Measurements from ENCODE around the gene KCND3.

Gene KCND3

GRCh38 chr1:112006416-112007025, 17.1 kb upstream of the KCND3 start:
- H3K4me1 ChIP-seq (ENCODE audit: insufficient read depth, low read length): peaks cover 21% of the 10 kb centered on the region; the same call in 1 of the 2 replicates
- no peaks in the 10 kb centered on the region for H3K27me3 ChIP-seq (ENCODE audit: insufficient read depth, low read length)
- H3K9me3 ChIP-seq (ENCODE audit: insufficient read depth, low read depth, low read length): no peaks in the 10 kb centered on the region
- H3K4me3 ChIP-seq (ENCODE audit: low read length): no peak overlapping the region
- no peaks in the 10 kb centered on the region for H3K36me3 ChIP-seq (ENCODE audit: insufficient read depth, low read depth, low read length)
- no peak overlapping the region for H3K27ac ChIP-seq (ENCODE audit: low read length)
- no peak overlapping the region for H3K9ac ChIP-seq (ENCODE audit: low read depth, low read length)

- no peaks in the 10 kb centered on the region for H3K36me3 ChIP-seq (ENCODE audit: insufficient read depth, low read depth, low read length)
- H3K27me3 ChIP-seq (ENCODE audit: insufficient read depth, low read length): no peaks in the 10 kb centered on the region
- no peak overlapping the region for H3K4me3 ChIP-seq (ENCODE audit: low read length)
- no peak overlapping the region for H3K9ac ChIP-seq (ENCODE audit: low read depth, low read length)
- peaks cover 21% of the 10 kb centered on the region; the same call in 1 of the 2 replicates for H3K4me1 ChIP-seq (ENCODE audit: insufficient read depth, low read length)
- H3K27ac ChIP-seq (ENCODE audit: low read length): no peak overlapping the region
- no peaks in the 10 kb centered on the region for H3K9me3 ChIP-seq (ENCODE audit: insufficient read depth, low read depth, low read length)
Observed at GRCh38 chr1:112004076-112004475, 14.6 kb upstream of the KCND3 start.

GRCh38 chr1:112002514-112002913, 13.0 kb upstream of the KCND3 start:
- no peaks in the 10 kb centered on the region for H3K27me3 ChIP-seq (ENCODE audit: insufficient read depth, low read length)
- H3K36me3 ChIP-seq (ENCODE audit: insufficient read depth, low read depth, low read length): no peaks in the 10 kb centered on the region
- H3K27ac ChIP-seq (ENCODE audit: low read length): no peak overlapping the region
- no peak overlapping the region for H3K9ac ChIP-seq (ENCODE audit: low read depth, low read length)
- H3K4me3 ChIP-seq (ENCODE audit: low read length): no peak overlapping the region
- peaks cover 18% of the 10 kb centered on the region; the same call in 1 of the 2 replicates for H3K4me1 ChIP-seq (ENCODE audit: insufficient read depth, low read length)
- no peaks in the 10 kb centered on the region for H3K9me3 ChIP-seq (ENCODE audit: insufficient read depth, low read depth, low read length)

- Histone ChIP-seq H3K9me3 (ENCODE audit: insufficient read depth, low read depth, low read length) (no peaks in the 10 kb centered on the region), H3K4me1 (ENCODE audit: insufficient read depth, low read length) (peaks cover 11% of the 10 kb centered on the region; the same call in 1 of the 2 replicates), H3K4me3 (ENCODE audit: low read length) (no peak overlapping the region), H3K27ac (ENCODE audit: low read length) (no peak overlapping the region), H3K9ac (ENCODE audit: low read depth, low read length) (no peak overlapping the region), H3K27me3 (ENCODE audit: insufficient read depth, low read length) (peaks cover 2% of the 10 kb centered on the region; the same call in 1 of the 2 replicates), H3K36me3 (ENCODE audit: insufficient read depth, low read depth, low read length) (no peaks in the 10 kb centered on the region)
Observed at GRCh38 chr1:112001436-112001835, 12.0 kb upstream of the KCND3 start.

- H3K9ac ChIP-seq (ENCODE audit: low read depth, low read length): no peak overlapping the region
- H3K4me3 ChIP-seq (ENCODE audit: low read length): no peak overlapping the region
- H3K4me1 ChIP-seq (ENCODE audit: insufficient read depth, low read length): 0 out of 2 replicates have a peak, but pooled peaks cover 3% of the 10 kb centered on the region
- no peaks in the 10 kb centered on the region for H3K36me3 ChIP-seq (ENCODE audit: insufficient read depth, low read depth, low read length)
- peaks cover 7% of the 10 kb centered on the region; the same call in 1 of the 2 replicates for H3K27me3 ChIP-seq (ENCODE audit: insufficient read depth, low read length)
- no peak overlapping the region for H3K27ac ChIP-seq (ENCODE audit: low read length)
- H3K9me3 ChIP-seq (ENCODE audit: insufficient read depth, low read depth, low read length): no peaks in the 10 kb centered on the region
Observed at GRCh38 chr1:112000048-112000447, 10.6 kb upstream of the KCND3 start.

GRCh38 chr1:111998332-111998731, 8.9 kb upstream of the KCND3 start:
- H3K4me1 ChIP-seq (ENCODE audit: insufficient read depth, low read length): no peaks in the 10 kb centered on the region
- peaks cover 21% of the 10 kb centered on the region; the same call in 1 of the 2 replicates for H3K27me3 ChIP-seq (ENCODE audit: insufficient read depth, low read length)
- H3K27ac ChIP-seq (ENCODE audit: low read length): no peak overlapping the region
- H3K4me3 ChIP-seq (ENCODE audit: low read length): no peak overlapping the region
- no peak overlapping the region for H3K9ac ChIP-seq (ENCODE audit: low read depth, low read length)
- H3K9me3 ChIP-seq (ENCODE audit: insufficient read depth, low read depth, low read length): no peaks in the 10 kb centered on the region
- no peaks in the 10 kb centered on the region for H3K36me3 ChIP-seq (ENCODE audit: insufficient read depth, low read depth, low read length)

- Histone ChIP-seq H3K4me3 (ENCODE audit: low read length) (no peak overlapping the region), H3K27ac (ENCODE audit: low read length) (no peak overlapping the region), H3K9ac (ENCODE audit: low read depth, low read length) (no peak overlapping the region), H3K36me3 (ENCODE audit: insufficient read depth, low read depth, low read length) (no peaks in the 10 kb centered on the region), H3K27me3 (ENCODE audit: insufficient read depth, low read length) (peaks cover 77% of the 10 kb centered on the region), H3K4me1 (ENCODE audit: insufficient read depth, low read length) (peaks cover 9% of the 10 kb centered on the region; the same call in 1 of the 2 replicates), H3K9me3 (ENCODE audit: insufficient read depth, low read depth, low read length) (no peaks in the 10 kb centered on the region)
Observed at GRCh38 chr1:111992476-111992875, 3.0 kb upstream of the KCND3 start.

- H3K4me1 ChIP-seq (ENCODE audit: insufficient read depth, low read length): peaks cover 9% of the 10 kb centered on the region; the same call in 1 of the 2 replicates
- no peaks in the 10 kb centered on the region for H3K36me3 ChIP-seq (ENCODE audit: insufficient read depth, low read depth, low read length)
- H3K27me3 ChIP-seq (ENCODE audit: insufficient read depth, low read length): peaks cover 87% of the 10 kb centered on the region
- no peak overlapping the region for H3K27ac ChIP-seq (ENCODE audit: low read length)
- no peak overlapping the region for H3K9ac ChIP-seq (ENCODE audit: low read depth, low read length)
- H3K9me3 ChIP-seq (ENCODE audit: insufficient read depth, low read depth, low read length): no peaks in the 10 kb centered on the region
- H3K4me3 ChIP-seq (ENCODE audit: low read length): peak overlapping the region; percentile 56
Observed at GRCh38 chr1:111990878-111991718, 1.6 kb upstream of the KCND3 start.

- no peaks in the 10 kb centered on the region for H3K36me3 ChIP-seq (ENCODE audit: insufficient read depth, low read depth, low read length)
- peaks cover 9% of the 10 kb centered on the region; the same call in 1 of the 2 replicates for H3K4me1 ChIP-seq (ENCODE audit: insufficient read depth, low read length)
- peaks cover 94% of the 10 kb centered on the region for H3K27me3 ChIP-seq (ENCODE audit: insufficient read depth, low read length)
- no peak overlapping the region for H3K27ac ChIP-seq (ENCODE audit: low read length)
- no peak overlapping the region for H3K9ac ChIP-seq (ENCODE audit: low read depth, low read length)
- H3K4me3 ChIP-seq (ENCODE audit: low read length): peak overlapping the region; percentile 56
- H3K9me3 ChIP-seq (ENCODE audit: insufficient read depth, low read depth, low read length): no peaks in the 10 kb centered on the region
Observed at GRCh38 chr1:111990026-111990877, 784 bp upstream of the KCND3 start.

- H3K36me3 ChIP-seq (ENCODE audit: insufficient read depth, low read depth, low read length): no peaks in the 10 kb centered on the region
- peak overlapping the region; percentile 37; the same call in 1 of the 2 replicates for H3K4me3 ChIP-seq (ENCODE audit: low read length)
- peaks cover 94% of the 10 kb centered on the region for H3K27me3 ChIP-seq (ENCODE audit: insufficient read depth, low read length)
- H3K27ac ChIP-seq (ENCODE audit: low read length): no peak overlapping the region
- H3K4me1 ChIP-seq (ENCODE audit: insufficient read depth, low read length): peaks cover 9% of the 10 kb centered on the region; the same call in 1 of the 2 replicates
- H3K9me3 ChIP-seq (ENCODE audit: insufficient read depth, low read depth, low read length): no peaks in the 10 kb centered on the region
- no peak overlapping the region for H3K9ac ChIP-seq (ENCODE audit: low read depth, low read length)
Observed at GRCh38 chr1:111988743-111989453, 570 bp downstream of the KCND3 start.

GRCh38 chr1:111988377-111988742, 1.1 kb downstream of the KCND3 start:
- Histone ChIP-seq H3K27me3 (ENCODE audit: insufficient read depth, low read length) (peaks cover 96% of the 10 kb centered on the region), H3K4me3 (ENCODE audit: low read length) (peak overlapping the region; percentile 37; the same call in 1 of the 2 replicates), H3K9ac (ENCODE audit: low read depth, low read length) (no peak overlapping the region), H3K4me1 (ENCODE audit: insufficient read depth, low read length) (peaks cover 9% of the 10 kb centered on the region; the same call in 1 of the 2 replicates), H3K36me3 (ENCODE audit: insufficient read depth, low read depth, low read length) (no peaks in the 10 kb centered on the region), H3K9me3 (ENCODE audit: insufficient read depth, low read depth, low read length) (no peaks in the 10 kb centered on the region), H3K27ac (ENCODE audit: low read length) (no peak overlapping the region)

Data from iPS-20b (cell line).